Iris pigment epithelial cell (primary cell): ENCODE results near the gene LAPTM4A.

Experiments used
- DNase-seq: peaks from one replicate; pipeline ENCODE4 v3.0.0-alpha.2; 2011; ENCODE audit warnings: low read depth

The LAPTM4A gene

GRCh38 chr2:20019747-20020146 is 31.7 kb downstream of the LAPTM4A start:
- no peak for DNase-seq

- no peak for DNase-seq
Measured at GRCh38 chr2:20018601-20019152, 32.8 kb downstream of the LAPTM4A start.

GRCh38 chr2:20016346-20016745 is 35.1 kb downstream of the LAPTM4A start:
- no peak for DNase-seq

DNA sequence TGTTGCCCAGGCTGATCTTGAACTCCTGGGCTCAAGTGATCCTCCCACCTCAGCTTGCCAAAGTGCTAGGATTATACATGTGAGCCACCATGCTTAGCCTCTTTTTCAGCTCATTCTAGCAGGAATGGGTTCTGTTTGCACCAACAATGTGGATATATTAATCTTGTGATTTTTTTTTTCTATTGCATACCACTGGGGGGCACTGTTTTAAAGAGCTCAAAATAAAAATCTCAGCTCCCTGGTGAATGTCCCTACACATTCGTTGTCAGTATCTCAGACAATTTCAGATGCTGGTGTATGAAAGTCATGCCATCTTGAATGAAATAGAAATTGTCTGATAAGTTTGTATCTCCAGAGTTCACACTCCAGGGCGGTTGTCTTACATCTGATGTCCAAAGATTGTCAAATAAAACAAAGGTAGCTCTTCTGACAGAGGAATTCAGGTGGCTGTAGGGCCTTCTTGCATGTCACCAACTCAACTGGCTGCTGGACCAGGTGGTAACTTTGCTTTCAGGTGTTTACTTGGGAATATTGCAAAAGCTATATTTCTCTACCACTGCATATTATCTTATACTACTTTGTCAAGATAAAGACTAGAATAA is 35.8 kb downstream of the LAPTM4A start:
- peak; percentile 56 for DNase-seq

GRCh38 chr2:20013126-20013849 is 38.1 kb downstream of the LAPTM4A start:
- DNase-seq: no peak

- DNase-seq: peak; percentile 39
Measured at GRCh38 chr2:20012282-20013125, 38.9 kb downstream of the LAPTM4A start, which contains the start of gene MATN3. MATN3 (minus strand) TSS chr2:20012668; CDS start chr2:20012631, 37 bp downstream.

DNA sequence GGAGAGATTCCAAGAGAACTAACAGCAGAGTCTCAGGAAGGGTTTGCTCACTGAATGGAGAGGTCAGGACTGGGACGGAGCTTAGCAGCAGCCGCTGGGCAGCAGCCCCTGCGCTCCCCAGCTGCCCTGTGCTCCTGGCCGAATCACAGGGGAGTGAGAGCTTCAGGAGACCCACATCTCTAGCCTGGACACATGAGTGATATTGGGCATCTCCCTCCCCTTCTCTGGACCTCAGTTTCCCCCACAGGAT is 39.5 kb downstream of the LAPTM4A start:
- DNase-seq: no peak

- DNase-seq: no peak
Measured at GRCh38 chr2:20011276-20012031, 40.0 kb downstream of the LAPTM4A start.

DNA sequence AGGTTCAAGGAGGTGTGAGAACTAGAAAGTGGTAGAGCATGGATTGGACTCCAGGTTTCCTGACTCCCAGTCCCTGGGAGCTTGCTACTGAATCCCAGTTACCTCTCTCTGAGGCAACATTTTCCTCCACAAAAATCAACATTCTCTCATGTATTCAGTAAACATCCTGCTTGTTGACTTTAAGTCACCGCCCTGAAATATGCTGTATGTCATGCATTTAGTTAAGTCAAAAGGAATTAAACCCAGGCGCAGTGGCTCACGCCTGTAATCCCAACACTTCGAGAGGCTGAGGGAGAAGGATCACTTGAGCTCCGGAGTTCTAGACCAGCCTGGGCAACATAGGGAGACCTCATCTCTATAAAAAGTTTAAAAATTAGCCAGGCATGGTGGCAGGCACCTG is 42.7 kb downstream of the LAPTM4A start:
- DNase-seq: no peak

DNA sequence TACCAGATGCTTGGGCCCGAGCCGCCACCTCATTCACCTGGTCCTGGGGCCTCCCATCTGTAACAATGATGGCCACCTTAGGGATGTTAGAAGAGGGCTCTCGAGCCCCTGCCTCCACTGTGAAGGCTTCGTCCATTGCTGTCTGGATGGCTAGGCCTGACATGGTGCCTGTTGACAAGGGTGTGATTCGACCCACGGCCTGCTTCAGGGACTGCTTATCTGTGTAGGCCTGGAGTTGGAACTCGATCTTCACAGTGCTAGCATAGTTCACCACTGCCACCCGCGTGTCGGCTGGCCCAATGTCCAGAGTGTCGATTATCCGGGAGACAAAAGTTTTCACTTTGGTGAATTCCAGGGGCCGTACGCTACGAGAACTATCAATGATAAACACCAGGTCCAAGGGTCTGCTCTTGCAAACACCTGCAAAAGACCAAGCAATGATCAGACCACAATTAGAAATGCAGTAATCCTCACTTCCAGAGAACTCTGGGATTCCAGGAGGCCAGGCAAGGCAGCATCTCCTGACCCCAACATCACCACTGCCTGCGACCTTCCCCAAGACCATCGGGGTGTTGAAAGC is 45.4 kb downstream of the LAPTM4A start:
- DNase-seq: no peak

- DNase-seq: no peak
Measured at GRCh38 chr2:20005067-20005627, 46.3 kb downstream of the LAPTM4A start.

GRCh38 chr2:20001361-20001863 is 50.0 kb downstream of the LAPTM4A start:
- no peak for DNase-seq

DNA sequence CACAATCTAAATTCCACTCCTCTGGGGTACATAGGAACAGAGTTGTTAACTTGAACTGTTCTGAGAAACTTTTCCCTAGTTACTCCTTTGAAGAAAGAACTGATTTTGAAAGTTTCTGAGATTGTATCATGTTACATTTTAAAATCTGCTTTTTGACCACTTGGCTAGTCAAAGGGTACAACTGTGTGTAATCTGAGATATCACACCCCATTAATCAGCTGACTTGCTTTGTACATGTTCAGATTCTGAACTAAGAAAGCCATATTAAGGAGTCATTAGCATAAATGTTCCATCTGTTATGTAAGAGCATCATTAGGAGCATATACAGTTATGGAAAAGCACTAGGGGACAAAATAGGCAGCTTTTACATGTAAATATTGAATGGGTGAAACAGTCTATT is 57.7 kb downstream of the LAPTM4A start:
- no peak for DNase-seq

DNA sequence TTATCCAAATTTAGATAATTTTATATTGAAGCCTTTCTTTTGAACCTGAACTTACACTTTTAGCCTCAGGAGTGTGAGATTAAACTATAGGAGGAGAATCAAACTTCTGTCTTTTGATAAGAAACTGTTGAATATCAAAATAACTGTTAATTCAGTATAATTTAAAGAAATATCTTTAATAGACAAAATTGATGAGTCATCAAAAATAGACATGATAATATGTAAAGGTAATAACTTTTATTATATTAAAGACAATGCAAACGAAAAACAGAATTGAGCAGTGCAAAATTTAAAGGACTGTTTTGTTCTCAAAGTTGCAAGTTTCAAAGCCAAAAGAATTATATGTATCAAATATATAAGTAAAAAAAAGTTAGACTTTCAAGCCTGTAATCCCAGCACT is 59.5 kb downstream of the LAPTM4A start:
- no peak for DNase-seq

DNA sequence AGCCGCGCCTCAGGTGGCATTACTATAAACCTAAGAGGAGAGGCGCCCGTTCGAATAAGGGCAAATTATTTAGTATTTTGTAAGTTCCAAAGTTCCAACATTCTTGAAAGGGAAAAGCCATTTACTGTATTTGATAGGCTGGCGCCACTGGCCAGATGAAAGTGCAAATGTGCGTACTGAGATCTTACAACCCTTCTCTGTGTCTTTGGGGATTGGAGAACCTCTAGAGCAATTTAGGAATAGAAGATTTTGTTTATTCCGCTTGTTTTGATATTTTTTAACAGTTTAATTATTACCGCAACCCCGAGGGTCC is 61.1 kb downstream of the LAPTM4A start:
- no peak for DNase-seq

GRCh38 chr2:19989667-19990415 is 61.6 kb downstream of the LAPTM4A start, which contains the start of gene WDR35:
WDR35 (minus strand) TSS chr2:19990105; CDS start chr2:19990015, 90 bp downstream.
- DNase-seq: peak; percentile 83

- no peak for DNase-seq
Measured at GRCh38 chr2:19989342-19989666, 62.1 kb downstream of the LAPTM4A start.

DNA sequence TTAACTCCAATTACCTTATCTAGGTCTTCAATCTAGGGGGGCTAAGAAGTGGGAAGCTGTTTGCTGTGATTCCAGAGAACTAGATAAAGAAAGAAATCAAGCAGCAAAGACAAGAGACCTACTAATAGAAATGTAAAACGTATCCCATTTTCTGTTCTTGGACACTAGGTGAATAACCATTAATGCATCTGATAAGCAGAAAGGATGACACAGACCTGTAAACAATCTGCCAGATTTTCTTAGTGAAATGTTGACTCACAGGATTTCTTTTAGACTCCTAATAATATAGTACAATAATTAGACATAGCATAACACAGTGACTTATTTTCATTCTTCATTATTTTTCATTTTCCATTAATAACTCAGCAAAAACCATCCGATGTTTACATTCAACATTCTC is 62.8 kb downstream of the LAPTM4A start:
- DNase-seq: peak; percentile 36

DNA sequence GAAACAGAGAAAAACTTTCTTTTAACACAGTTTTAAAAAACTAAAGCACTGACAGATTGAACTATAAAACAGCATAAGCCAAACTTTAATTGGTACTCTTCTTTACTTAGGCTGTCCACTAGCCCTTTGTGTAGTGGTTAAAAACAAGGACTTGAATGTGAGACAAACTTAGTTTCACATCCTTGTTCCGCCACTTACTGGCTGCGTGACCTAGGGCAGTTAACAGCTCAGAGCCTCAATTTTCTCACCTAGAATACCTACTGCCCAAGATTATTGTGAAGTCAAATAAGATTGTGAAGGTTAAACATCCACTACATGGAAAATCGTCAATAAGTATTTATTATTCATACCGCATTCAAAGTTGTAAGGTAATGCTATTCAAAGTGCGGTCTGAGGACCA is 63.5 kb downstream of the LAPTM4A start:
- no peak for DNase-seq
